HEK293T (cell line): ENCODE measurements around the gene CHST11.

ENCODE experiments used
- CTCF ChIA-PET: fragments of 350-600 bp; formaldehyde crosslinking; extraction: SDS; loops from one replicate; lab custom pipeline; 2021; ENCODE audit warnings: antibody characterized with exemption, inconsistent platforms; lab: Yijun Ruan, JAX
- POLR2A ChIA-PET: fragments of 350-600 bp; formaldehyde crosslinking; extraction: SDS; loops from one replicate; lab custom pipeline; 2020; ENCODE audit warnings: antibody characterized with exemption, inconsistent platforms; lab: Yijun Ruan, JAX
- DNase-seq: peaks from one replicate; pipeline ENCODE4 v3.0.0; 2012; ENCODE audit warnings: mixed read lengths; ENCODE audit errors: extremely low spot score
- ARNT ChIP-seq: fragments of 450-650 bp; IDR thresholded peaks from 2 replicates; pipeline ENCODE4 v1.6.1; 2017; ENCODE audit warnings: mild to moderate bottlenecking
- BHLHE40 ChIP-seq: fragments of 450-650 bp; IDR thresholded peaks from 2 replicates; pipeline ENCODE4 v1.6.1; 2016; ENCODE audit warnings: mild to moderate bottlenecking, moderate library complexity, borderline replicate concordance
- CTBP1 ChIP-seq: fragments of 450-650 bp; IDR thresholded peaks from 2 replicates; pipeline ENCODE4 v1.6.1; 2016; ENCODE audit warnings: borderline replicate concordance
- ELF4 ChIP-seq: fragments of 450-650 bp; IDR thresholded peaks from 2 replicates; pipeline ENCODE4 v1.6.1; 2017; ENCODE audit warnings: antibody characterized with exemption
- FOXA1 ChIP-seq: fragments of 450-650 bp; IDR thresholded peaks from 2 replicates; pipeline ENCODE4 v1.6.1; 2016; ENCODE audit warnings: mild to moderate bottlenecking
- FOXK2 ChIP-seq: fragments of 450-650 bp; IDR thresholded peaks from 2 replicates; pipeline ENCODE4 v1.6.1; 2016; ENCODE audit warnings: mild to moderate bottlenecking
- FOXM1 ChIP-seq: fragments of 450-650 bp; IDR thresholded peaks from 2 replicates; pipeline ENCODE4 v1.6.1; 2017; ENCODE audit warnings: mild to moderate bottlenecking, borderline replicate concordance
- HDGF ChIP-seq: fragments of 450-650 bp; IDR thresholded peaks from 2 replicates; pipeline ENCODE4 v1.6.1; 2017; ENCODE audit warnings: antibody characterized with exemption, borderline replicate concordance
- L3MBTL2 ChIP-seq: fragments of 450-650 bp; conservative IDR thresholded peaks from 2 replicates; pipeline ENCODE4 v1.6.1; 2016; ENCODE audit warnings: mild to moderate bottlenecking
- LEF1 ChIP-seq: fragments of 450-650 bp; IDR thresholded peaks from 2 replicates; pipeline ENCODE4 v1.6.1; 2017; ENCODE audit warnings: mild to moderate bottlenecking, borderline replicate concordance
- NFRKB ChIP-seq: fragments of 450-650 bp; IDR thresholded peaks from 2 replicates; pipeline ENCODE4 v1.6.1; 2016; ENCODE audit warnings: mild to moderate bottlenecking, moderate library complexity
- SP1 ChIP-seq: fragments of 450-650 bp; IDR thresholded peaks from 2 replicates; pipeline ENCODE4 v1.6.1; 2017
- SUZ12 ChIP-seq: fragments of 450-650 bp; IDR thresholded peaks from 2 replicates; pipeline ENCODE4 v1.6.1; 2016; ENCODE audit warnings: mild to moderate bottlenecking
- TARDBP ChIP-seq: fragments of 450-650 bp; IDR thresholded peaks from 2 replicates; pipeline ENCODE4 v1.6.1; 2016
- ZNF384 ChIP-seq: fragments of 450-650 bp; IDR thresholded peaks from 2 replicates; pipeline ENCODE4 v1.6.1; 2016
- TF ChIP-seq, protein P1 (sequence below): fragments of 450-650 bp; IDR thresholded peaks from 2 replicates; pipeline ENCODE4 v1.6.1; 2016

Gene CHST11

DNA sequence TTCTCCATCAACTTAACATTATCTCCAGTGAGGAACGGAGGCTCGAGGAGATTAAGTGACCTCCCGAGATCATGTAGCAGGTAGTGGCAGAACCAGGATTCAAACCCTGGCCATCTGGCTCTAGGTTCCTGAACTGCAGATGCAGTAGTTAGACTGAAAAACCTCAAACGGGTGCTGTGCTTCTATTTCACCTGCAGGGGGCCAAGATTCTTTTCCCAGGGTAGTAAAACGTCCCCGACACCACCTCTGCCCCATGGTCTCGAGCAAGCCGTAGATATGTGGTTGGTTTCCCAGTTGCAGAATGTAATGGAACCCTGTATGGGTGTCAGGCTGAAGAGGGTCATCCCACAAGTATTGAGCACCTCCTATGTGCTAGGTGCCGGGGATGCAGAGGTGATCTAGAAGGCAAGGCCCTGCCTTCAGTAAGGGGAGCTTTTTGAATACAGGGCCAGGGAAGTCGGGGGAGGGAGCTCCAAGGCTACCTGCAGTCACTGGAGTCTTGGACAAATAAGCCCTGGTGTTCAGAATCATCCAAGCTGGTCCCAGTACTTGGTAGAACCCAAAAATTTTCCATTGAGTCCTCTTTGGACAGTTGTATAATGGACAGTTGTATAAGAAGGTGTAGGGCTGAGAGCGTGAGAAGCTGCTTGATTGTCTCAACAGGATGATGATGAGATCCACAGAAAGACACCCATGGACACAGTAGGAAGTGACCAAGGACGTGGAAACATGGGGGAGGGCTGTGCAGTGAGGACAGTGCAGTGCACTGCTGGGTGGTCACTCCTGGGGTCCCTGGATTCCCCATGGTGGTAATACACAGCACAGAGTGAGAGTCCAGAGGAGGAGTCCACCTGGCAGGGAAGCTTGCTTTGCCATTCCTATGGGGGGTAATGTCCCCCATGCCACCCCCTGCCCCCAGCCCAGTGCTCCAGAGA is 197.2 kb downstream of the CHST11 start:
- POLR2A ChIA-PET: no interaction called here
- peak; percentile 55 for DNase-seq
- CTCF ChIA-PET: interaction anchor here (0.8 to 0.9 kb wide), 2 partner anchors 10 to 272 kb away, joined by 3 to 4 read pairs; no protein-coding TSS in a partner anchor
- TF ChIP-seq FOXA1: no peak
- no peak for TF ChIP-seq BHLHE40
- no peak for TF ChIP-seq LEF1
- no peak for TF ChIP-seq L3MBTL2
- no peak for TF ChIP-seq FOXM1
- no peak for TF ChIP-seq ARNT
- TF ChIP-seq ELF4: no peak
- TF ChIP-seq SP1: no peak
- TF ChIP-seq ZNF384: no peak
- TF ChIP-seq CTBP1: no peak
- TF ChIP-seq FOXK2: no peak
- TF ChIP-seq TARDBP: no peak
- no peak for TF ChIP-seq HDGF
- TF ChIP-seq NFRKB: no peak
- no peak for TF ChIP-seq SUZ12
- TF ChIP-seq, protein P1, sequence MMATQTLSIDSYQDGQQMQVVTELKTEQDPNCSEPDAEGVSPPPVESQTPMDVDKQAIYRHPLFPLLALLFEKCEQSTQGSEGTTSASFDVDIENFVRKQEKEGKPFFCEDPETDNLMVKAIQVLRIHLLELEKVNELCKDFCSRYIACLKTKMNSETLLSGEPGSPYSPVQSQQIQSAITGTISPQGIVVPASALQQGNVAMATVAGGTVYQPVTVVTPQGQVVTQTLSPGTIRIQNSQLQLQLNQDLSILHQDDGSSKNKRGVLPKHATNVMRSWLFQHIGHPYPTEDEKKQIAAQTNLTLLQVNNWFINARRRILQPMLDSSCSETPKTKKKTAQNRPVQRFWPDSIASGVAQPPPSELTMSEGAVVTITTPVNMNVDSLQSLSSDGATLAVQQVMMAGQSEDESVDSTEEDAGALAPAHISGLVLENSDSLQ: no peak

DNA sequence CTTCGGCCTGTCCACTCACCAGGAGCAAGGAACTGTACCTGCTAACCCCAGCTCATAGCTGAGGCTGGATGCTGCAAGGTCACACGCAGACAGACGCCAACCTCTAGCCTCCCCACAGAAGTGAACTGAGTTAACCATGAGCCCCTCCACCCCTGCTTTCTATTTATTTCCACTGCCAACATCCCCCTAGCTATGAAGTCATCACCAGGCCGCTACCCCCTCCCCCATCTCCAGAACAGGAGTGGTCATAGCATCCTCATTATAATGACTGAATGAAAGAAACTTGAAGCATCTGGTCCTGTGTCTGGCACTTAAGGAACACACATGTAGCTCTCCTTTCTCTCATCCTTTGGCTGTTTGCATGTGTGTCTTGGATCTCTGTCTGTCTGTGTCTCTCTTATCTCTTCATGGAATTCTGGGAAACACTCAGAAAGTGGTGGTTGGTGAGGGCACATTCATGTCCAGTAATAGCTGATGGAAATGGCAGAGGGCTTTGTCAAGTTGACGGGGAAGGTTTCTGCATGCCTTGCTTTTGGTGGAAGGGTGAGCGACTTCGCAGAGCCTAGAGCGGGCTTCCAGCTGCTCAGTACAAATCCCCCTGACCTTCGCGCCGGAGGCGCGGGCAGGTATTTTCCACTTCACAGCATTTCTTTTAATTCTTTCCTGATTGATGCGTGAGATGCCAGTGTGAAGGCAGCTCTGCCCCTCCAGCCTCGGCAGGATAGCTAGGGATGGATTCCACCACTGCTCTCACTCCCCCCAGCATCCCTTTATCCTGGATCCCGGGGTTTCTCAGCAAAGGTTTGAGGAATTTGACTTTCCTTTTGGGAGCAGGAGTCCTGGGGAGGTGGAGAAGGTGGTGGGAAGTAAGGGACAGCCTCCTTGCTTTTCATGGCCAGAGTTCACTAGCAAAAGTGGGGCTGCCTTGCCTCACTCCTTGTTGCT is 198.2 kb downstream of the CHST11 start:
- DNase-seq: no peak
- CTCF ChIA-PET: interaction anchor here (0.8 to 0.9 kb wide), 2 partner anchors 9 to 273 kb away, joined by 3 to 4 read pairs; no protein-coding TSS in a partner anchor
- POLR2A ChIA-PET: no interaction called here
- no peak for TF ChIP-seq ELF4
- TF ChIP-seq ZNF384: no peak
- no peak for TF ChIP-seq CTBP1
- TF ChIP-seq HDGF: no peak
- TF ChIP-seq, protein P1: no peak
- no peak for TF ChIP-seq LEF1
- TF ChIP-seq BHLHE40: no peak

DNA sequence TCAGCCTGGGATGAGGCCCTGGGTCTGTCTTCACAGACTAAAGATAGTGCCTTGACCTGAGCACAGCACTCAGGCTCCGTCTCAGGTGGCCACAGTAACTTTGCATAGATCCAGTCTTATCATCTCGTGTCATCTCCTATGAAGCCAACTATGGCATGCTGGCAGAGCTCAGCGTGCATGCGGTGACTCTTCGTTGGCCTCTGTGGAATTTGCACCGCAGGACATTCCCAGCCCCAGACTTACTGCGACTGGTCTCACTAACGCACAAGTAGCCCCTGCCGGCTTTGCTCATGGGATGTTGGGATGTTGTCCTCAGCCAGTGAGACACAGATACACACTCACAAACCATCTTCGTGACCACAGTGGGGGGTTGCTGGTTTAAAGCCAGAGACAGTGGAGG is 199.6 kb downstream of the CHST11 start:
- ChIA-PET POLR2A (no interaction called here), CTCF (interaction anchor here (1.2 kb wide), 1 partner anchor 275 kb away, joined by 3 read pairs; no protein-coding TSS in a partner anchor)
- TF ChIP-seq LEF1: no peak
- TF ChIP-seq ELF4: no peak
- TF ChIP-seq, protein P1: no peak
- no peak for TF ChIP-seq SP1
- no peak for TF ChIP-seq ARNT
- TF ChIP-seq HDGF: no peak
- no peak for TF ChIP-seq FOXM1
- TF ChIP-seq L3MBTL2: no peak
- TF ChIP-seq TARDBP: no peak
- TF ChIP-seq NFRKB: no peak
- no peak for TF ChIP-seq SUZ12
- DNase-seq: no peak

DNA sequence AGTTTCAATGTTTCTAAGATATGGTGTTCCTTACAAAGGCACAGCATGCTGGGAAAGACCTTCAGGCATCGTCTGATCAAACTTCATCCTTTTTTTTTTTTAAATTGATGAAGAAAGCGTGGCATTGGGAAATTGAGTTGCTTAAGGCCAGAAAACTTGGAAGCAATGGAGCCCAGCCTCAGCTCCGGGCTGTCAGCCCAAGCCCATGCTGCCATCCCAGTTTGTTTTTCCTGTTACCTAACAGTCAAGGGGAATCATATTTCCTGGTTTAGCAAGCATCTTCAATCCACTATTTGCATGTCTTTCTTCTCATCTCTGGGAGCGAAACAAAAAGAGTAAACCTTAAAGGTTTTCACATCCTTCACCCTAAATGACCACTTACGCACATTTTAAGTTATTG is 200.2 kb downstream of the CHST11 start:
- no peak for DNase-seq
- ChIA-PET CTCF (interaction anchor here (1.2 kb wide), 1 partner anchor 276 kb away, joined by 3 read pairs; no protein-coding TSS in a partner anchor), POLR2A (no interaction called here)
- no peak for TF ChIP-seq SP1
- TF ChIP-seq L3MBTL2: no peak
- no peak for TF ChIP-seq SUZ12
- no peak for TF ChIP-seq LEF1
- TF ChIP-seq BHLHE40: no peak
- no peak for TF ChIP-seq FOXA1
- TF ChIP-seq, protein P1: no peak
- no peak for TF ChIP-seq ELF4
- TF ChIP-seq FOXM1: no peak
- TF ChIP-seq CTBP1: no peak
- no peak for TF ChIP-seq NFRKB
- no peak for TF ChIP-seq ARNT
